HepG2 (cell line): ENCODE measurements around the gene CPT1A. TPM values are rescaled to one million over a fixed set of nuclear protein-coding genes. Genes with fewer than 3 reads are reported as not detected.
A peak's percentile ranks its signal among the peaks of the same experiment; 100 is the strongest.

Experiments
- ARID4A ChIP-seq: sonication (generic); formaldehyde crosslinking; IDR thresholded peaks from 2 replicates; pipeline ENCODE4 v1.5.0; 2020; ENCODE audit warnings: mild to moderate bottlenecking, missing genetic modification reagents, borderline replicate concordance
- BCLAF1 ChIP-seq: fragments of 450-650 bp; IDR thresholded peaks from 2 replicates; pipeline ENCODE4 v1.6.1; 2017; ENCODE audit warnings: mild to moderate bottlenecking
- BHLHE40 ChIP-seq: IDR thresholded peaks from 2 replicates; pipeline ENCODE4 v1.6.1; 2011; ENCODE audit warnings: low read length, improper control_type of control experiment
- EP300 ChIP-seq, 3 experiments: sonication (generic) in 1 of 3; formaldehyde crosslinking in 1 of 3; IDR thresholded peaks; 2 replicates each; pipeline versions ENCODE4 v1.5.1 to v1.6.1; 2011 to 2020; ENCODE audit warnings: low read depth in 2 of 3, low read length in 2 of 3, borderline replicate concordance in 1 of 3, improper control_type of control experiment in 1 of 3, mild to moderate bottlenecking in 1 of 3, missing genetic modification reagents in 1 of 3, moderate library complexity in 1 of 3
- HIVEP1 ChIP-seq: sonication (generic); formaldehyde crosslinking; IDR thresholded peaks from 2 replicates; pipeline ENCODE4 v1.4.0; 2020; ENCODE audit warnings: mild to moderate bottlenecking, missing genetic modification reagents
- HNF1B ChIP-seq: sonication (generic); formaldehyde crosslinking; IDR thresholded peaks from 2 replicates; pipeline ENCODE4 v1.5.1; 2020; ENCODE audit warnings: mild to moderate bottlenecking, moderate library complexity, missing genetic modification reagents
- LCORL ChIP-seq, 2 experiments: fragments of 450-650 bp in 1 of 2; sonication (generic) in 1 of 2; formaldehyde crosslinking in 1 of 2; IDR thresholded peaks; 2 replicates each; pipeline versions ENCODE4 v1.5.0 to v1.6.1; 2017 to 2020; ENCODE audit warnings: antibody characterized with exemption in 1 of 2, missing genetic modification reagents in 1 of 2
- MED1 ChIP-seq: sonication (generic); formaldehyde crosslinking; IDR thresholded peaks from 2 replicates; pipeline ENCODE4 v1.4.0; 2020; ENCODE audit warnings: missing genetic modification reagents
- NCOA2 ChIP-seq: sonication (generic); formaldehyde crosslinking; IDR thresholded peaks from 2 replicates; pipeline ENCODE4 v1.8.0; 2022; ENCODE audit warnings: inconsistent platforms
- SNAI1 ChIP-seq: sonication (generic); formaldehyde crosslinking; IDR thresholded peaks from 2 replicates; pipeline ENCODE4 v1.5.0; 2020; ENCODE audit warnings: mild to moderate bottlenecking, missing genetic modification reagents, borderline replicate concordance
- TAF1 ChIP-seq: sonication (generic); formaldehyde crosslinking; IDR thresholded peaks from 2 replicates; pipeline ENCODE4 v1.4.0; 2020; ENCODE audit warnings: missing genetic modification reagents
- TBP ChIP-seq: sonication (generic); formaldehyde crosslinking; IDR thresholded peaks from 2 replicates; pipeline ENCODE4 v1.5.0; 2020; ENCODE audit warnings: missing genetic modification reagents
- TEAD3 ChIP-seq: optimal IDR thresholded peaks from 2 replicates; pipeline ENCODE3; 2016; ENCODE audit warnings: borderline replicate concordance
- ZFX ChIP-seq: sonication (generic); formaldehyde crosslinking; IDR thresholded peaks from 2 replicates; pipeline ENCODE4 v1.4.0; 2020; ENCODE audit warnings: mild to moderate bottlenecking, low read depth, missing genetic modification reagents, moderate library complexity
- ZNF281 ChIP-seq: sonication (generic); formaldehyde crosslinking; IDR thresholded peaks from 2 replicates; pipeline ENCODE4 v1.4.0; 2020; ENCODE audit warnings: missing genetic modification reagents, borderline replicate concordance
- ZNF549 ChIP-seq: sonication (generic); formaldehyde crosslinking; IDR thresholded peaks from 2 replicates; pipeline ENCODE4 v1.5.0; 2020; ENCODE audit warnings: missing genetic modification reagents
- ZNF558 ChIP-seq: sonication (generic); formaldehyde crosslinking; IDR thresholded peaks from 2 replicates; pipeline ENCODE4 v1.9.0; 2022; ENCODE audit warnings: mild to moderate bottlenecking, missing genetic modification reagents, borderline replicate concordance
- ZNF879 ChIP-seq: sonication (generic); formaldehyde crosslinking; IDR thresholded peaks from 2 replicates; pipeline ENCODE4 v1.8.1; 2023; ENCODE audit warnings: missing genetic modification reagents
- polyA plus RNA-seq, 8 experiments: library from polyadenylated mRNA; depleted of rRNA in 3 of 8; stranded (reverse) in 7 of 8; unstranded in 1 of 8; fragments of >200 nt; fragmentation: Illumina TruSeq in 4 of 8; extraction: Trizol in 4 of 8; gene quantifications; 2 replicates each; pipeline versions ENCODE4 v1.2.1 to v1.2.3, GENCODE V29; 2011 to 2016; ENCODE audit warnings: low read depth in 4 of 8, missing spikeins in 1 of 8, mixed read lengths in 1 of 8; ENCODE audit not compliant: insufficient read depth in 1 of 8
- total RNA-seq, 5 experiments: library from RNA; depleted of rRNA; stranded (reverse); fragments of >200 nt; fragmentation: Illumina TruSeq; extraction: Trizol; gene quantifications; 2 replicates each; pipeline ENCODE4 v1.2.3, GENCODE V29; 2016; ENCODE audit warnings: low read depth in 1 of 5

CPT1A gene
- total and polyA plus RNA-seq, 2 of the 13 experiments (the other 11 are each of a cell fraction or from before 2014, with no cell fraction given) = 7.0 to 7.1 TPM

- TF ChIP-seq BCLAF1 = no peak
- peak; percentile 37 for TF ChIP-seq TEAD3 (CRISPR knock-in tag)
- TF ChIP-seq ZNF549 (CRISPR knock-in tag) = no peak
- TF ChIP-seq ZNF281 (CRISPR knock-in tag) = peak; percentile 21; the same call in 1 of the 2 replicates
- no peak for TF ChIP-seq ARID4A (CRISPR knock-in tag)
- TF ChIP-seq BHLHE40 = peak; percentile 89
- TF ChIP-seq TBP (CRISPR knock-in tag) = no peak
- no peak for TF ChIP-seq ZFX (CRISPR knock-in tag)
- TF ChIP-seq LCORL (IDR thresholded peaks at IDR 0.05) = no peak
- TF ChIP-seq LCORL (CRISPR knock-in tag; IDR thresholded peaks at IDR 0.05) = 0 out of 2 replicates have a peak, but pooled peaks have one; percentile 36
- TF ChIP-seq NCOA2 (CRISPR knock-in tag) = no peak
- peak in 1 of 2 experiments; percentile 10; a peak in 1 of 4 replicates for TF ChIP-seq EP300 (IDR thresholded peaks at IDR 0.05; ENCODE audit: low read depth in 2 of 2, low read length in 2 of 2)
- TF ChIP-seq EP300 (CRISPR knock-in tag; IDR thresholded peaks at IDR 0.05; ENCODE audit: borderline replicate concordance) = no peak
- TF ChIP-seq ZNF879 (CRISPR knock-in tag) = no peak
- 0 out of 2 replicates have a peak, but pooled peaks have one; percentile 33 for TF ChIP-seq HNF1B (CRISPR knock-in tag)
- TF ChIP-seq MED1 (CRISPR knock-in tag) = peak; percentile 49; the same call in 1 of the 2 replicates
- TF ChIP-seq SNAI1 (CRISPR knock-in tag) = no peak
- TF ChIP-seq TAF1 = no peak
- no peak for TF ChIP-seq ZNF558 (CRISPR knock-in tag)
- TF ChIP-seq HIVEP1 (CRISPR knock-in tag) = no peak
Observed at GRCh38 chr11:68878022-68878421, 36.3 kb upstream of the CPT1A start (continued).
